HepG2 (cell line): ENCODE data around the gene ETFA. TPM values are rescaled to one million over a fixed set of nuclear protein-coding genes. Genes with fewer than 3 reads are reported as not detected.

Experiments used
- ATAC-seq: fragments of 200-7000 bp; cut with Tn5 transposase; 3 replicates; pipeline ENCODE4 v1.9.1; 2020; ENCODE audit warnings: mild to moderate bottlenecking, moderate library complexity
- BruUV-seq: library from RNA; stranded (reverse); fragments of 400-500 nt; replicated peaks from 2 replicates; lab custom pipeline; 2021; lab: Mats Ljungman, UMichigan
- CTCF ChIA-PET: fragments of 300-600 bp; formaldehyde crosslinking; extraction: SDS; loops from one replicate; lab custom pipeline; 2021; ENCODE audit warnings: low total read pairs, inconsistent platforms, low intra/inter-chr PET ratio; lab: Yijun Ruan, JAX
- POLR2A ChIA-PET: fragments of 350-600 bp; sonication (Branson Sonifier 250); formaldehyde crosslinking; loops from one replicate; lab custom pipeline; 2020; ENCODE audit warnings: antibody characterized with exemption, inconsistent platforms; lab: Yijun Ruan, JAX
- DNase-seq: peaks from one replicate; pipeline ENCODE4 v3.0.0-alpha.2; 2015; ENCODE audit warnings: low spot score
- FAIRE-seq: peaks from 3 replicates; lab custom pipeline; 2011; peaks lifted over from hg19 to GRCh38; lab: Jason Lieb, UNC
- H2AFZ ChIP-seq: one replicate; pipeline ENCODE4 v1.6.1; 2011; ENCODE audit warnings: low read length, inconsistent platforms
- H3K27ac ChIP-seq: fragments of 300-600 bp; 3 replicates; pipeline ENCODE4 v1.8.0; 2011; ENCODE audit warnings: mixed run types, mild to moderate bottlenecking, mixed read lengths, low read length, inconsistent platforms; ENCODE audit not compliant: insufficient read depth; ENCODE audit errors: extremely low read length
- H3K27me3 ChIP-seq, 2 experiments: fragments of 200-600 bp in 1 of 2; 2 replicates in 1 of 2; 3 replicates in 1 of 2; pipeline versions ENCODE4 v1.6.0 to v1.8.0; 2011; ENCODE audit warnings: low read length in 2 of 2, mild to moderate bottlenecking in 2 of 2, moderate library complexity in 2 of 2, inconsistent platforms in 1 of 2; ENCODE audit not compliant: insufficient read depth in 2 of 2, control insufficient read depth in 1 of 2
- H3K36me3 ChIP-seq, 2 experiments: fragments of 200-600 bp in 1 of 2; replicated peaks in 1 of 2; 2 replicates in 1 of 2; 3 replicates in 1 of 2; pipeline versions ENCODE4 v1.5.1 to v1.8.0; 2011; ENCODE audit warnings: low read length in 2 of 2, inconsistent platforms in 1 of 2; ENCODE audit not compliant: insufficient read depth in 2 of 2, control insufficient read depth in 1 of 2
- H3K4me1 ChIP-seq: 2 replicates; pipeline ENCODE4 v1.5.1; 2012; ENCODE audit warnings: low read length, inconsistent platforms; ENCODE audit not compliant: insufficient read depth
- H3K4me2 ChIP-seq: 2 replicates; pipeline ENCODE4 v1.6.0; 2011; ENCODE audit warnings: low read depth, low read length, inconsistent platforms
- H3K4me3 ChIP-seq, 3 experiments: fragments of 200-600 bp in 1 of 3; sonication (generic), shearing (Covaris generic) in 1 of 3; replicated peaks in 1 of 3; 2 replicates each; pipeline ENCODE4 v1.5.1; 2011 to 2016; ENCODE audit warnings: low read length in 3 of 3, inconsistent platforms in 2 of 3, low read depth in 2 of 3, mild to moderate bottlenecking in 2 of 3, control low read depth in 1 of 3, mixed read lengths in 1 of 3; ENCODE audit not compliant: insufficient read depth in 1 of 3
- H3K79me2 ChIP-seq: one replicate; pipeline ENCODE4 v1.6.1; 2011; ENCODE audit warnings: low read length, inconsistent platforms; ENCODE audit not compliant: insufficient read depth
- H3K9ac ChIP-seq: 2 replicates; pipeline ENCODE4 v1.6.0; 2011; ENCODE audit warnings: mild to moderate bottlenecking, low read depth, low read length, inconsistent platforms; ENCODE audit not compliant: insufficient read depth
- H3K9me3 ChIP-seq: 2 replicates; pipeline ENCODE4 v1.5.1; 2012; ENCODE audit warnings: mild to moderate bottlenecking, low read length
- H4K20me1 ChIP-seq: 2 replicates; pipeline ENCODE4 v1.6.0; 2011; ENCODE audit warnings: inconsistent platforms, mild to moderate bottlenecking, low read length, moderate library complexity; ENCODE audit not compliant: insufficient read depth
- ATM ChIP-seq: fragments of 450-650 bp; IDR thresholded peaks from 2 replicates; pipeline ENCODE4 v1.7.1; 2017; ENCODE audit warnings: mild to moderate bottlenecking, borderline replicate concordance
- DNMT1 ChIP-seq: sonication (generic); formaldehyde crosslinking; IDR thresholded peaks from 2 replicates; pipeline ENCODE4 v1.5.1; 2020; ENCODE audit warnings: mild to moderate bottlenecking, missing genetic modification reagents
- DZIP1 ChIP-seq: sonication (generic); formaldehyde crosslinking; IDR thresholded peaks from 2 replicates; pipeline ENCODE4 v1.5.0; 2020; ENCODE audit warnings: mild to moderate bottlenecking, missing genetic modification reagents
- E2F1 ChIP-seq: sonication (generic); formaldehyde crosslinking; IDR thresholded peaks from 2 replicates; pipeline ENCODE4 v1.5.0; 2020; ENCODE audit warnings: missing genetic modification reagents
- IKZF5 ChIP-seq: IDR thresholded peaks from 2 replicates; pipeline ENCODE4 v1.6.1; 2018; ENCODE audit warnings: missing genetic modification reagents, mild to moderate bottlenecking, missing compliant biosample characterization
- PRMT3 ChIP-seq: sonication (generic); formaldehyde crosslinking; IDR thresholded peaks from 2 replicates; pipeline ENCODE4 v1.8.1; 2022; ENCODE audit warnings: low read depth, mild to moderate bottlenecking, moderate library complexity, missing genetic modification reagents, borderline replicate concordance
- RBM39 ChIP-seq: fragments of 200-400 bp; formaldehyde crosslinking; IDR thresholded peaks from one replicate; pipeline ENCODE4 v1.6.1; 2018; ENCODE audit warnings: antibody characterized with exemption, mild to moderate bottlenecking, low read depth, low read length; ENCODE audit not compliant: poor library complexity, severe bottlenecking
- SPEN ChIP-seq: sonication (generic); formaldehyde crosslinking; IDR thresholded peaks from 2 replicates; pipeline ENCODE4 v1.5.1; 2020; ENCODE audit warnings: low read depth, mild to moderate bottlenecking, missing genetic modification reagents
- ZBTB42 ChIP-seq: sonication (generic); formaldehyde crosslinking; IDR thresholded peaks from 2 replicates; pipeline ENCODE4 v1.5.0; 2020; ENCODE audit warnings: mild to moderate bottlenecking, missing genetic modification reagents
- ZFYVE20 ChIP-seq: sonication (generic); formaldehyde crosslinking; IDR thresholded peaks from 2 replicates; pipeline ENCODE4 v1.8.0; 2023; ENCODE audit warnings: low read depth, mild to moderate bottlenecking, moderate library complexity, missing genetic modification reagents, borderline replicate concordance
- ZNF768 ChIP-seq: sonication (generic); formaldehyde crosslinking; IDR thresholded peaks from 2 replicates; pipeline ENCODE4 v1.4.0; 2020; ENCODE audit warnings: missing genetic modification reagents
- ZNF784 ChIP-seq: sonication (generic); formaldehyde crosslinking; IDR thresholded peaks from 2 replicates; pipeline ENCODE4 v1.5.1; 2020; ENCODE audit warnings: missing genetic modification reagents, mild to moderate bottlenecking, borderline replicate concordance
- WGBS: methylation state at CpG from one replicate; pipeline ENCODE4 v1.1.6; 2017; ENCODE audit warnings: low lambda C conversion rate; 5-methylcytosine and 5-hydroxymethylcytosine counted together
- in situ Hi-C: cut with HindIII; loops from 2 replicates; pipeline ENCODE4 v1.10.0; 2017; ENCODE audit warnings: low pct_unique_long_range_greater_than_20kb; ENCODE audit not compliant: extremely low pct_ligation_motif_present
- intact Hi-C: fragments of 100-400 bp; cut with micrococcal nuclease; formaldehyde crosslinking; loops from one replicate; pipeline ENCODE4 v1.10.0; 2022; ENCODE audit not compliant: unreplicated experiment
- polyA plus RNA-seq, 8 experiments: library from polyadenylated mRNA; depleted of rRNA in 3 of 8; stranded (reverse) in 7 of 8; unstranded in 1 of 8; fragments of >200 nt; fragmentation: Illumina TruSeq in 4 of 8; extraction: Trizol in 4 of 8; gene quantifications; 2 replicates each; pipeline versions ENCODE4 v1.2.1 to v1.2.3, GENCODE V29; 2011 to 2016; ENCODE audit warnings: low read depth in 4 of 8, missing spikeins in 1 of 8, mixed read lengths in 1 of 8; ENCODE audit not compliant: insufficient read depth in 1 of 8
- total RNA-seq, 5 experiments: library from RNA; depleted of rRNA; stranded (reverse); fragments of >200 nt; fragmentation: Illumina TruSeq; extraction: Trizol; gene quantifications; 2 replicates each; pipeline ENCODE4 v1.2.3, GENCODE V29; 2016; ENCODE audit warnings: low read depth in 1 of 5

Gene ETFA
- total and polyA plus RNA-seq, 2 of the 13 experiments (the other 11 are each of a cell fraction or from before 2014, with no cell fraction given): 291 to 396 TPM

GRCh38 chr15:76338486-76339304 is 27.4 kb upstream of the ETFA start:
- intact Hi-C loops (loop anchor here (5.0 to 10.0 kb wide), 3 partner anchors 36 to 529 kb away; no protein-coding TSS in a partner anchor), in situ Hi-C loops (no loop called here)
- ChIA-PET POLR2A (interaction anchor here (5.5 kb wide), 1 partner anchor 27 kb away, joined by 132 read pairs; the partner anchor contains the start of gene ETFA), CTCF (no interaction called here)
- H3K4me2 ChIP-seq: peak overlapping the region; percentile 95
- ATAC-seq: no peak
- FAIRE-seq: no peak
- H3K36me3 ChIP-seq: peaks cover 6 to 22% of the 10 kb centered on the region in 2 experiments; a peak in 4 of 5 replicates
- H4K20me1 ChIP-seq: peaks cover 8% of the 10 kb centered on the region; the same call in 1 of the 2 replicates
- H3K4me3 ChIP-seq: peak overlapping the region; percentile 77 to 93 (median 93)
- H3K9me3 ChIP-seq: no peaks in the 10 kb centered on the region
- no peaks in the 10 kb centered on the region; a peak in 1 of 5 replicates for H3K27me3 ChIP-seq
- peaks cover 35% of the 10 kb centered on the region for H3K4me1 ChIP-seq
- H2AFZ ChIP-seq: no peak overlapping the region
- H3K9ac ChIP-seq: peak overlapping the region; percentile 84
- peak overlapping the region; percentile 75 for H3K27ac ChIP-seq
- DNase-seq: no peak
- 20% methylated on average over 9 of the region's 26 CpGs for WGBS
- TF ChIP-seq SPEN (CRISPR knock-in tag) (peak; percentile 28; the same call in 1 of the 2 replicates), DNMT1 (CRISPR knock-in tag) (0 out of 2 replicates have a peak, but pooled peaks have one; percentile 15), ZFYVE20 (CRISPR knock-in tag) (0 out of 2 replicates have a peak, but pooled peaks have one; percentile 42), ZBTB42 (CRISPR knock-in tag) (0 out of 2 replicates have a peak, but pooled peaks have one; percentile 34), RBM39 (no peak), PRMT3 (peak; percentile 15; the same call in 1 of the 2 replicates), E2F1 (CRISPR knock-in tag) (no peak), ZNF768 (CRISPR knock-in tag) (peak; percentile 97), IKZF5 (no peak), ATM (no peak), ZNF784 (CRISPR knock-in tag) (0 out of 2 replicates have a peak, but pooled peaks have one; percentile 24), DZIP1 (0 out of 2 replicates have a peak, but pooled peaks have one; percentile 4)
- peaks cover 31% of the 10 kb centered on the region for H3K79me2 ChIP-seq
- TSS peak; percentile 42 for BruUV-seq
